ENCODE measurements around the gene RAD50.
"Not testable (repeated sequence)": the region's sequence is repeated elsewhere in the genome, so short reads cannot be mapped to it uniquely, and the experiment has no call there.

Gene RAD50

DNA sequence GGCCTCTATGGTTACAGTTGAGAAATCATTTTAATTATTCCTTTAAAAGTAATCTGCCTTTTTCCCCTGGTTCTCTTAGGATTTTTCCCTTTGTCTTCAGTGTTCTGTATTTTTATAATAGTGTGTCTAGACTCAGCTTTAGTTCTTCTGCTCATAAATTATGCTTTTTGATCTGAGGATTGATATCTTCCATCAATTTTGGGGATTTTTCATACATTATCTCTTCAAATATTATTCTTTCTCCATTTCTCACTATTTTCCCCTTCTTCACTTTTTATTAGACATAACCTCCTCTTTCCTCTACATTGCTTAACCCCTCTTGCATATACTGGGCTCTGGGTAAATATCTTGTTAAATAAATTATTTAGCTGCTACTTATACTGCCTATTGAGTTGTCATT lies 64.9 kb downstream of the RAD50 start:
- H3K36me3 ChIP-seq: peaks cover 12% of the 10 kb centered on the region
- DNase-seq: no peak
- no peaks in the 10 kb centered on the region for H3K9me3 ChIP-seq
- no peaks in the 10 kb centered on the region for H3K27me3 ChIP-seq
- no peak overlapping the region for H3K4me3 ChIP-seq (ENCODE audit: low read depth, low read length)
- TF ChIP-seq CTCF (IDR thresholded peaks at IDR 0.05; ENCODE audit: low read depth, low read length): no peak
- no peaks in the 10 kb centered on the region for H3K4me1 ChIP-seq

- DNase-seq: no peak
These were observed 65.8 kb downstream of the RAD50 start for GRCh38 chr5:132622608-132623007.

DNA sequence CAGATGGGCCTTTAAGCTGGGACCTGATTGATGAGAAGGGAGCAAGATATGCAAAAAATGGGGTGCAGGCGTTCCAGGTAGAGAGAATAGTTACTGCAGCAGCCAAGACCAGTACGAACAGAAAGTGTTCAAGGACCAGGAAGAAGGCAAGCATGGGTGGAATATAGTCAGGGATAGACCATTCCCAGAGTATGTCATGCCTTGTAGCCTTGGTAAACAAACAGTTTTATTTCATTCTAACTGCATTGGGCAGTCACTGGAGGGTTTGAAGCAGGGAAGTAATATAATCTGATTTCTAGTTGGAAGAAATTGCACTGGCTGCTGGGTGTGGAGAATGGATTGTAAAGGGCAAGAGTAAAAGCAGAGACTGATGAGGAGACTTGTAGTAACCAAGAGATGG lies 70.7 kb downstream of the RAD50 start:
- TF ChIP-seq CTCF (IDR thresholded peaks at IDR 0.05; ENCODE audit: low read depth, low read length): no peak
- peaks cover 10% of the 10 kb centered on the region for H3K36me3 ChIP-seq
- DNase-seq: no peak

More at GRCh38 chr5:132622608-132623007, 65.8 kb downstream of the RAD50 start:
- no peaks in the 10 kb centered on the region for H3K27me3 ChIP-seq
- H3K9me3 ChIP-seq: no peaks in the 10 kb centered on the region
- peaks cover 12% of the 10 kb centered on the region for H3K36me3 ChIP-seq
- H3K4me3 ChIP-seq (ENCODE audit: low read depth, low read length): no peak overlapping the region
- H3K4me1 ChIP-seq: no peaks in the 10 kb centered on the region
- TF ChIP-seq CTCF (IDR thresholded peaks at IDR 0.05; ENCODE audit: low read depth, low read length): no peak

DNA sequence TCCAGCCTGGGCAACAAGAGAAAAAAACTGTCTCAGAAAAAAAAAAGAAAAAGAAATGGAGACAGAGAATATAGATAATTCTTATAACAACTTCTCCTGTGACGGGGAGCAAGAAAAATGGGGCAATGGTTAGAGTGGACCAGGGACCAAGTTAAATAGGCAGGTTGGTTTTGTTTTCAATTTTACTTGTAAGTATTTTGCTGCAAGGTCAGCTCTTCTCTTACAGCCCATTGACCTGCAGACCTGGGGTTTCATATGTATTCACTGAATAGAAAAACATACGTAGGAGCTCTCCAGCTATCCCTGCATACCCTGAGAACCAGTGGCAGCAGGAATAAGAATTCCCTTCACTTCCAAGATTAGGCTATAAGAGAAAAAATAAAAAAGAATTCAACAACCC lies 72.0 kb downstream of the RAD50 start:
- H3K9me3 ChIP-seq: no peaks in the 10 kb centered on the region
- H3K27me3 ChIP-seq: no peaks in the 10 kb centered on the region
- no peaks in the 10 kb centered on the region for H3K4me1 ChIP-seq
- H3K4me3 ChIP-seq (ENCODE audit: low read depth, low read length): no peak overlapping the region
- peaks cover 7% of the 10 kb centered on the region for H3K36me3 ChIP-seq
- no peak for TF ChIP-seq CTCF (IDR thresholded peaks at IDR 0.05; ENCODE audit: low read depth, low read length)
- no peak for DNase-seq

More for the DNA sequence above, 70.7 kb downstream of the RAD50 start:
- no peaks in the 10 kb centered on the region for H3K27me3 ChIP-seq
- no peaks in the 10 kb centered on the region for H3K4me1 ChIP-seq
- H3K4me3 ChIP-seq (ENCODE audit: low read depth, low read length): no peak overlapping the region
- no peaks in the 10 kb centered on the region for H3K9me3 ChIP-seq

- TF ChIP-seq CTCF (IDR thresholded peaks at IDR 0.05; ENCODE audit: low read depth, low read length): no peak
- no peaks in the 10 kb centered on the region for H3K27me3 ChIP-seq
- H3K9me3 ChIP-seq: no peaks in the 10 kb centered on the region
- no peak for DNase-seq
- H3K4me1 ChIP-seq: no peaks in the 10 kb centered on the region
- peaks cover 7% of the 10 kb centered on the region for H3K36me3 ChIP-seq
- no peak overlapping the region for H3K4me3 ChIP-seq (ENCODE audit: low read depth, low read length)
These were observed 72.6 kb downstream of the RAD50 start for GRCh38 chr5:132629230-132629944.

DNA sequence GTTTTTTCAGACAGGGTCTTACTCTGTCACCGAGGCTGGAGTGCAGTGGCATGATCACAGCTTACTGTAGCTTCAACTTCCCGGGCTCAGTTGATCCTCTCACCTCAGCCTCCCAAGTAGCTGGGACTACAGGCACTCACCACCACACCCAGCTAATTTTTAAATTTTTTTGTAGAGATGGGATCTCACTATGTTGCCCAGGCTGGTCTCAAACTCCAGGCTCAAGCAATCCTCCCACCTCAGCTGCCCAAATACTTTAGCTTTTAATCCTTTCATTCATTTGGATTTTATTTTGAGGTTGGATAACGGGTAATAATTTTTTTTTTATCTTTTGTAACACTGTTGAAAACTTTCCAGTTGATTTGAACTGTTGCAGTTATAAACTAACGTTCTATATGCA lies 76.8 kb downstream of the RAD50 start:
- H3K36me3 ChIP-seq: peaks cover 18% of the 10 kb centered on the region
- DNase-seq, H3K27me3 ChIP-seq: not testable (repeated sequence)

More for the DNA sequence above, 76.8 kb downstream of the RAD50 start:
- not testable (repeated sequence) for H3K4me3 ChIP-seq (ENCODE audit: low read depth, low read length); H3K9me3 ChIP-seq; H3K4me1 ChIP-seq

Measured in BE2C (cell line).